Measurements from ENCODE around the gene SUZ12.
"Not testable (repeated sequence)": the region's sequence is repeated elsewhere in the genome, so short reads cannot be mapped to it uniquely, and the experiment has no call there.

- TF ChIP-seq EP300, CTCF, POLR2A (IDR thresholded peaks at IDR 0.05): not testable (repeated sequence)
These were observed 33.6 kb downstream of the SUZ12 start for GRCh38 chr17:31970416-31970815.
